Measurements from ENCODE around the gene PACRG.

DNA sequence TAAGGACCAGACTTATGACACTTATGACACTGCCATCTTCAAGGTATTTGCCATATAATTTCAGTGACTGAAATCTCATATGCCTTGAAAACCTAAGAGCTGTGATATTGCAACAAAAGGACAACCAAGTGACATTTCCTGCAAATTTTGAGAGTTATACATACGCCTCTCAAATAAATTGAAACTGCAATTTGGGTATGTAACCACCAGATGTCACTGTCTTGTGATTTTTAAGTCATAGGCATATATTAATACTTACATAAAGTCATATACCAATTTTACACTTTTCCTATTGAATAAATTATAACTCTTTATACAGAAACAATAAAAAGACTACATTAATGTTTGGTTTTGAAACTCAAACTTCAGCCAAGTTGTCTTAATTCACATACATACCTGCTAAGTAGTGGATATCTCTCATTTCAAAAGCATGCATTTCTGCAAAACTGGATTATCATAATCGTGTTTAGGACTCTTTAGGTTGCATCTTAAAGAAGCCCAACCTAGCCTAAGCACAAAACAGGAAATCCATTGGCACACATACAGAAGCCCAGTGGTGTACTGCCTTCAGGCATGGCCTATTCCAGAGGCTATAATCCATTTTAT lies 180.2 kb downstream of the PACRG start:
- TF ChIP-seq EZH2 (IDR thresholded peaks at IDR 0.05; ENCODE audit: low read depth, unreplicated experiment) (no peak), CREB1 (CRISPR knock-in tag; IDR thresholded peaks at IDR 0.05; ENCODE audit: low read depth) (no peak), POLR2AphosphoS5 (IDR thresholded peaks at IDR 0.05; ENCODE audit: low read depth) (no peak), JUNB (IDR thresholded peaks at IDR 0.05; ENCODE audit: unreplicated experiment) (no peak)
- TF ChIP-seq, protein P1, sequence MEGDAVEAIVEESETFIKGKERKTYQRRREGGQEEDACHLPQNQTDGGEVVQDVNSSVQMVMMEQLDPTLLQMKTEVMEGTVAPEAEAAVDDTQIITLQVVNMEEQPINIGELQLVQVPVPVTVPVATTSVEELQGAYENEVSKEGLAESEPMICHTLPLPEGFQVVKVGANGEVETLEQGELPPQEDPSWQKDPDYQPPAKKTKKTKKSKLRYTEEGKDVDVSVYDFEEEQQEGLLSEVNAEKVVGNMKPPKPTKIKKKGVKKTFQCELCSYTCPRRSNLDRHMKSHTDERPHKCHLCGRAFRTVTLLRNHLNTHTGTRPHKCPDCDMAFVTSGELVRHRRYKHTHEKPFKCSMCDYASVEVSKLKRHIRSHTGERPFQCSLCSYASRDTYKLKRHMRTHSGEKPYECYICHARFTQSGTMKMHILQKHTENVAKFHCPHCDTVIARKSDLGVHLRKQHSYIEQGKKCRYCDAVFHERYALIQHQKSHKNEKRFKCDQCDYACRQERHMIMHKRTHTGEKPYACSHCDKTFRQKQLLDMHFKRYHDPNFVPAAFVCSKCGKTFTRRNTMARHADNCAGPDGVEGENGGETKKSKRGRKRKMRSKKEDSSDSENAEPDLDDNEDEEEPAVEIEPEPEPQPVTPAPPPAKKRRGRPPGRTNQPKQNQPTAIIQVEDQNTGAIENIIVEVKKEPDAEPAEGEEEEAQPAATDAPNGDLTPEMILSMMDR (conservative IDR thresholded peaks at IDR 0.05; ENCODE audit: low read depth in 2 of 2) = peak in 1 of 2 experiments; percentile 82; a peak in 3 of 4 replicates
- TF ChIP-seq, protein P2, sequence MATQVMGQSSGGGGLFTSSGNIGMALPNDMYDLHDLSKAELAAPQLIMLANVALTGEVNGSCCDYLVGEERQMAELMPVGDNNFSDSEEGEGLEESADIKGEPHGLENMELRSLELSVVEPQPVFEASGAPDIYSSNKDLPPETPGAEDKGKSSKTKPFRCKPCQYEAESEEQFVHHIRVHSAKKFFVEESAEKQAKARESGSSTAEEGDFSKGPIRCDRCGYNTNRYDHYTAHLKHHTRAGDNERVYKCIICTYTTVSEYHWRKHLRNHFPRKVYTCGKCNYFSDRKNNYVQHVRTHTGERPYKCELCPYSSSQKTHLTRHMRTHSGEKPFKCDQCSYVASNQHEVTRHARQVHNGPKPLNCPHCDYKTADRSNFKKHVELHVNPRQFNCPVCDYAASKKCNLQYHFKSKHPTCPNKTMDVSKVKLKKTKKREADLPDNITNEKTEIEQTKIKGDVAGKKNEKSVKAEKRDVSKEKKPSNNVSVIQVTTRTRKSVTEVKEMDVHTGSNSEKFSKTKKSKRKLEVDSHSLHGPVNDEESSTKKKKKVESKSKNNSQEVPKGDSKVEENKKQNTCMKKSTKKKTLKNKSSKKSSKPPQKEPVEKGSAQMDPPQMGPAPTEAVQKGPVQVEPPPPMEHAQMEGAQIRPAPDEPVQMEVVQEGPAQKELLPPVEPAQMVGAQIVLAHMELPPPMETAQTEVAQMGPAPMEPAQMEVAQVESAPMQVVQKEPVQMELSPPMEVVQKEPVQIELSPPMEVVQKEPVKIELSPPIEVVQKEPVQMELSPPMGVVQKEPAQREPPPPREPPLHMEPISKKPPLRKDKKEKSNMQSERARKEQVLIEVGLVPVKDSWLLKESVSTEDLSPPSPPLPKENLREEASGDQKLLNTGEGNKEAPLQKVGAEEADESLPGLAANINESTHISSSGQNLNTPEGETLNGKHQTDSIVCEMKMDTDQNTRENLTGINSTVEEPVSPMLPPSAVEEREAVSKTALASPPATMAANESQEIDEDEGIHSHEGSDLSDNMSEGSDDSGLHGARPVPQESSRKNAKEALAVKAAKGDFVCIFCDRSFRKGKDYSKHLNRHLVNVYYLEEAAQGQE (IDR thresholded peaks at IDR 0.05; ENCODE audit: unreplicated experiment) = no peak
